Tibial nerve (tissue), 3 donors: ENCODE data around the gene TAMALIN.
A peak's percentile ranks its signal among the peaks of the same experiment; 100 is the strongest.

Source experiments
- POLR2A ChIP-seq, 2 donors: fragments of 450-650 bp; IDR thresholded peaks; one replicate each; pipeline ENCODE4 v1.6.1; 2017; ENCODE audit warnings: antibody characterized with exemption in 2 of 2, mild to moderate bottlenecking in 2 of 2, moderate library complexity in 2 of 2
- TF ChIP-seq, protein P1 (sequence below), 5 experiments: fragments of 200-600 bp in 3 of 5; fragments of 450-650 bp in 2 of 5; sonication (generic) in 3 of 5; IDR thresholded peaks; one replicate each; pipeline ENCODE4 v1.5.1; 2016 to 2019; ENCODE audit warnings: antibody characterized with exemption in 5 of 5, mild to moderate bottlenecking in 3 of 5, moderate library complexity in 2 of 5

DNA sequence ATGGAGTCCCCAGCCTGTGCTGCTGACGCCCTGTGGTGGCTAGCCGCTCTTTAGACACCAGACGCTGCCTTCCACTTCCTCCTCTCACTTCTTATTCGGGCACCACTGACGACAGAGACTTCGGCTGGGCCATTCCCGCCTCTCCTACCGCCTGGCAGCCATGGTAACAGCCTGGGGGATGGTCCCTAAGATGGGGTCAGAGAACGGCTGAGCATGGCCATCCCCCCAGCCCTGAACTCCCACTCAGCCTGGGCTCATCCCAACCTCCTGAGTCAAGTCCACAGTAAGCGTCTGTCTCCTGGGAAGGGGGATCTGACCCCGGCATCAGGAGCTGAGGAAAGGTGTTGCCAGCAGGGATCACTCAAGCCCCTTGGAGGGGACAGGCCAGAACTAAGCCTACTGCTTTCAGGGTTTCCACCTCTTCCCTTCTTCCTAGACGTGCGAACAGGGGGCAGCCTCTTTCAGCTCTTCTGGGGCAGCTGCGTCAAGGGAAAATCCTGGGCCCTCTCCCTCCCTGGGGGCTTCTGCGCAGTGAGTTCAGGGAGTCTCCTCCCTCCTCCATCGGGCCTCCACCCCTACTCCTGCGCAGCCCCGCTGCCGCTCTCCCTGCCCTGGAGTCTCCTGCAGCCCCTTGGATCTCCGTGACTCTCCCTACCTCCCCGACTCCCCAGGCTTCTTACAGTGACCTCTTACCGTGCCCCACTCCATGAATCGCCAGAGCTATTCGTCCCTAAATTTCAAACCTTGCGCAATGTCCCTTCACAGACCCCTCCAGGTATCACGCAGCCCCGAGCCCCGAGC, 643 bp upstream of the TAMALIN start:
- TF ChIP-seq, protein P1, sequence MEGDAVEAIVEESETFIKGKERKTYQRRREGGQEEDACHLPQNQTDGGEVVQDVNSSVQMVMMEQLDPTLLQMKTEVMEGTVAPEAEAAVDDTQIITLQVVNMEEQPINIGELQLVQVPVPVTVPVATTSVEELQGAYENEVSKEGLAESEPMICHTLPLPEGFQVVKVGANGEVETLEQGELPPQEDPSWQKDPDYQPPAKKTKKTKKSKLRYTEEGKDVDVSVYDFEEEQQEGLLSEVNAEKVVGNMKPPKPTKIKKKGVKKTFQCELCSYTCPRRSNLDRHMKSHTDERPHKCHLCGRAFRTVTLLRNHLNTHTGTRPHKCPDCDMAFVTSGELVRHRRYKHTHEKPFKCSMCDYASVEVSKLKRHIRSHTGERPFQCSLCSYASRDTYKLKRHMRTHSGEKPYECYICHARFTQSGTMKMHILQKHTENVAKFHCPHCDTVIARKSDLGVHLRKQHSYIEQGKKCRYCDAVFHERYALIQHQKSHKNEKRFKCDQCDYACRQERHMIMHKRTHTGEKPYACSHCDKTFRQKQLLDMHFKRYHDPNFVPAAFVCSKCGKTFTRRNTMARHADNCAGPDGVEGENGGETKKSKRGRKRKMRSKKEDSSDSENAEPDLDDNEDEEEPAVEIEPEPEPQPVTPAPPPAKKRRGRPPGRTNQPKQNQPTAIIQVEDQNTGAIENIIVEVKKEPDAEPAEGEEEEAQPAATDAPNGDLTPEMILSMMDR (IDR thresholded peaks at IDR 0.05): no peak
- TF ChIP-seq POLR2A (IDR thresholded peaks at IDR 0.05): peak in 1 of 2 donors; percentile 22
